Keratinocyte (primary cell): Measurements from ENCODE around the gene B3GNT9. TPM values are rescaled to one million over a fixed set of nuclear protein-coding genes. Genes with fewer than 3 reads are reported as not detected.
"Not testable (repeated sequence)": the region's sequence is repeated elsewhere in the genome, so short reads cannot be mapped to it uniquely, and the experiment has no call there.

Experiments
- DNase-seq: peaks from one replicate; pipeline ENCODE4 v3.0.0-alpha.2; 2011; ENCODE audit warnings: low read depth, missing footprints, low spot score
- FAIRE-seq: peaks from 2 replicates; lab custom pipeline; 2011; peaks lifted over from hg19 to GRCh38; lab: Jason Lieb, UNC
- H2AFZ ChIP-seq: 2 replicates; pipeline ENCODE4 v1.6.0; 2012; ENCODE audit warnings: low read length, control low read depth, inconsistent platforms; ENCODE audit not compliant: control insufficient read depth
- H3K27ac ChIP-seq: 2 replicates; pipeline ENCODE4 v1.5.1; 2011; ENCODE audit warnings: low read length; ENCODE audit not compliant: control insufficient read depth, insufficient read depth
- H3K27me3 ChIP-seq: 3 replicates; pipeline ENCODE4 v1.6.0; 2011; ENCODE audit warnings: low read length; ENCODE audit not compliant: control insufficient read depth, insufficient read depth; ENCODE audit errors: extremely low read depth
- H3K36me3 ChIP-seq, 2 experiments: 2 replicates in 1 of 2; 3 replicates in 1 of 2; pipeline ENCODE4 v1.5.1; 2011; ENCODE audit warnings: low read length in 2 of 2, mild to moderate bottlenecking in 1 of 2; ENCODE audit not compliant: control insufficient read depth in 2 of 2, insufficient read depth in 2 of 2; ENCODE audit errors: extremely low read depth in 1 of 2
- H3K4me1 ChIP-seq: 3 replicates; pipeline ENCODE4 v1.5.1; 2011; ENCODE audit warnings: low read length; ENCODE audit not compliant: control insufficient read depth, insufficient read depth; ENCODE audit errors: extremely low read depth
- H3K4me2 ChIP-seq: 3 replicates; pipeline ENCODE4 v1.6.0; 2011; ENCODE audit warnings: low read depth, low read length; ENCODE audit not compliant: control insufficient read depth, insufficient read depth; ENCODE audit errors: extremely low read depth
- H3K4me3 ChIP-seq, 3 experiments: fragments of 200-600 bp in 1 of 3; sonication (generic) in 1 of 3; 2 replicates in 2 of 3; 3 replicates in 1 of 3; pipeline ENCODE4 v1.5.1; 2011 to 2016; ENCODE audit warnings: low read length in 3 of 3, mild to moderate bottlenecking in 3 of 3, control low read depth in 2 of 3, inconsistent platforms in 1 of 3, low read depth in 1 of 3, mixed read lengths in 1 of 3, mixed run types in 1 of 3, moderate library complexity in 1 of 3; ENCODE audit not compliant: control insufficient read depth in 2 of 3, insufficient read depth in 2 of 3; ENCODE audit errors: extremely low read depth in 1 of 3
- H3K79me2 ChIP-seq: 2 replicates; pipeline ENCODE4 v1.6.0; 2012; ENCODE audit warnings: low read length; ENCODE audit not compliant: control insufficient read depth, insufficient read depth
- H3K9ac ChIP-seq: 3 replicates; pipeline ENCODE4 v1.6.0; 2011; ENCODE audit warnings: low read length; ENCODE audit not compliant: control insufficient read depth, insufficient read depth; ENCODE audit errors: extremely low read depth
- H3K9me1 ChIP-seq: 3 replicates; pipeline ENCODE4 v1.6.0; 2011; ENCODE audit warnings: low read length; ENCODE audit not compliant: control insufficient read depth, insufficient read depth; ENCODE audit errors: extremely low read depth
- H3K9me3 ChIP-seq: 2 replicates; pipeline ENCODE4 v1.5.1; 2012; ENCODE audit warnings: low read depth, low read length; ENCODE audit not compliant: control insufficient read depth
- H4K20me1 ChIP-seq: 3 replicates; pipeline ENCODE4 v1.6.0; 2011; ENCODE audit warnings: low read length; ENCODE audit not compliant: control insufficient read depth, insufficient read depth; ENCODE audit errors: extremely low read depth
- EZH2 ChIP-seq: IDR thresholded peaks from one replicate; pipeline ENCODE4 v1.6.1; 2012; ENCODE audit warnings: inconsistent platforms, mild to moderate bottlenecking, low read length, moderate library complexity
- dilution Hi-C: fragments of 300-500 bp; cut with MboI; formaldehyde crosslinking; loops from one replicate; pipeline ENCODE4 v1.7.0; 2020; ENCODE audit warnings: low sequenced_read_pairs; ENCODE audit not compliant: extremely low pct_ligation_motif_present
- polyA plus RNA-seq, 5 experiments: library from polyadenylated mRNA; depleted of rRNA in 3 of 5; stranded (reverse) in 3 of 5; stranded (forward) in 1 of 5; unstranded in 1 of 5; fragments of >200 nt; gene quantifications; 1 replicate in 1 of 5; 2 replicates in 3 of 5; 3 replicates in 1 of 5; pipeline versions ENCODE4 v1.2.1 to v1.2.3, GENCODE V29; 2011 to 2012; ENCODE audit warnings: missing spikeins in 2 of 5, low read depth in 1 of 5, low replicate concordance in 1 of 5
- TF ChIP-seq, protein P1 (sequence below), 3 experiments: IDR thresholded peaks in 1 of 3; conservative IDR thresholded peaks in 1 of 3; optimal IDR thresholded peaks in 1 of 3; 2 replicates in 2 of 3; 3 replicates in 1 of 3; pipeline versions ENCODE3 to v1.5.1; 2011; ENCODE audit warnings: low read length in 3 of 3, mild to moderate bottlenecking in 3 of 3, moderate library complexity in 2 of 3, control low read depth in 1 of 3, inconsistent platforms in 1 of 3; ENCODE audit not compliant: insufficient read depth in 2 of 3; ENCODE audit errors: extremely low read depth in 1 of 3

The B3GNT9 gene
- polyA plus RNA-seq, 1 donor (not counting 4 experiments of a cell fraction or from before 2014, with no cell fraction given): 2.6 TPM

DNA sequence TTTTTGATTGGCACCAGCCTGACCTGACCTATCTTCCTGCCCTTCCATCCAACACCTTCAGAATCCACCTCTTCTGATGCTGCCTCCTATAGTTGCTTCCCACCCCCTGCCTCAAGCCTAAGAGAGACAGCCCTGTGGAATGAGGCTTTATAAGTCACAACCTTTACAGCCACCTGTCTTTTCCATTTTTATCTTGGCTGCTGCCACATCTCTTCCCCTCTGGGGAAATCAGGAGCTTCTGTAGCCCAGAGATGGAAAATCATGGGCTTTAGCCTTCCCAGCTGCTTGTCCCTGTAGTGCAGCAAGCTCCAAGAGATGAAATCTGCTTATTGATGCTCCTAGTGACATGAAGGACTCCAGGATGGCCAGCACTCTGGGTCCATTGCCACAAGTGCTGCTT, 22.4 kb downstream of the B3GNT9 start:
- Histone ChIP-seq H3K27ac (no peak overlapping the region), H3K9me1 (no peaks in the 10 kb centered on the region), H3K79me2 (no peaks in the 10 kb centered on the region), H3K4me1 (no peaks in the 10 kb centered on the region), H3K9me3 (no peaks in the 10 kb centered on the region), H3K4me3 (no peak overlapping the region), H3K36me3 (peaks cover 23 to 36% of the 10 kb centered on the region in 2 experiments), H2AFZ (no peak overlapping the region), H4K20me1 (no peaks in the 10 kb centered on the region), H3K27me3 (no peaks in the 10 kb centered on the region), H3K4me2 (no peak overlapping the region), H3K9ac (no peak overlapping the region)
- no peak for DNase-seq
- TF ChIP-seq, protein P1, sequence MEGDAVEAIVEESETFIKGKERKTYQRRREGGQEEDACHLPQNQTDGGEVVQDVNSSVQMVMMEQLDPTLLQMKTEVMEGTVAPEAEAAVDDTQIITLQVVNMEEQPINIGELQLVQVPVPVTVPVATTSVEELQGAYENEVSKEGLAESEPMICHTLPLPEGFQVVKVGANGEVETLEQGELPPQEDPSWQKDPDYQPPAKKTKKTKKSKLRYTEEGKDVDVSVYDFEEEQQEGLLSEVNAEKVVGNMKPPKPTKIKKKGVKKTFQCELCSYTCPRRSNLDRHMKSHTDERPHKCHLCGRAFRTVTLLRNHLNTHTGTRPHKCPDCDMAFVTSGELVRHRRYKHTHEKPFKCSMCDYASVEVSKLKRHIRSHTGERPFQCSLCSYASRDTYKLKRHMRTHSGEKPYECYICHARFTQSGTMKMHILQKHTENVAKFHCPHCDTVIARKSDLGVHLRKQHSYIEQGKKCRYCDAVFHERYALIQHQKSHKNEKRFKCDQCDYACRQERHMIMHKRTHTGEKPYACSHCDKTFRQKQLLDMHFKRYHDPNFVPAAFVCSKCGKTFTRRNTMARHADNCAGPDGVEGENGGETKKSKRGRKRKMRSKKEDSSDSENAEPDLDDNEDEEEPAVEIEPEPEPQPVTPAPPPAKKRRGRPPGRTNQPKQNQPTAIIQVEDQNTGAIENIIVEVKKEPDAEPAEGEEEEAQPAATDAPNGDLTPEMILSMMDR (optimal IDR thresholded peaks at IDR 0.05 in 1 of 3, IDR thresholded peaks at IDR 0.05 in 1 of 3, conservative IDR thresholded peaks at IDR 0.05 in 1 of 3; ENCODE audit: extremely low read depth in 1 of 3, insufficient read depth in 2 of 3, low read length in 3 of 3): no peak
- no peak for TF ChIP-seq EZH2
- dilution Hi-C loops: no loop called here
- no peak for FAIRE-seq

DNA sequence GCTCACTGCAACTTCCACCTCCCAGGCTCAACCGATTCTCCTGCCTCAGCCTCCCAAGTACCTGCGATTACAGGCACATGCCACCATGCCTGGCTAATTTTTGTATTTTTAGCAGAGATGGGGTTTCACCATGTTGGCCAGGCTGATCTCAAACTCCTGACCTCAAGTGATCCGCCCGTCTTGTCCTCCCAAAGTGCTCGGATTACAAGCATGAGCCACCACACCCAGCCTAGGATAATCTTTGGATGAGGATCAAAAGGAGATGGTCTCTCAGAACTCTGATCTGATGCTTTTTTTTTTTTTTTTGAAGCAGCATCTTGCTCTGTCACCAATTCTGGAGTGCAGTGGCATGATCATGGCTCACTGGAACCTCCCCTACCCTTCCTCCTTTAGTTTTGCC, 28.0 kb downstream of the B3GNT9 start:
- dilution Hi-C loops, H3K4me3 ChIP-seq, H4K20me1 ChIP-seq, H3K27me3 ChIP-seq, H2AFZ ChIP-seq, DNase-seq, FAIRE-seq, H3K4me1 ChIP-seq, H3K27ac ChIP-seq, H3K9me1 ChIP-seq, H3K9ac ChIP-seq, H3K9me3 ChIP-seq, H3K4me2 ChIP-seq: not testable (repeated sequence)
- H3K36me3 ChIP-seq: peaks cover 17 to 21% of the 10 kb centered on the region in 2 experiments
- H3K79me2 ChIP-seq: peaks cover 10% of the 10 kb centered on the region

DNA sequence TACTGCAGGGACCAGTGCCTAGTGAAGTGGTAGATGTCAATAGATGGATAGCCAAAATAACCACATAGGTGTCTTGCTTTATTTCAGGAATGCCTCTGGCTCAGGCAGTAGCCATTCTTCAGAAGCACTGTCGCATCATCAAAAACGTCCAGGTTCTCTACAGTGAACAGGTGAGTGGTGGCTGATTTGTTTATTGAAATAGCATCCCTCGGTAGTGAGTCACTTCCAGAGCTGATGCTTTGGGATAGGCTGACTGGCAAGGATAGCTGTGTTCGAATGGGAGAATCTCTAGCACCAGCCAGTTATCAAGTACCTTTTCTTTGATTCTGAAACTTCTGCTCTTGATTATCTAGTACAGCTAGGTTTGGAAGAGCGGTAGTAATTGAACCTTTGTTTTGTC, 30.8 kb downstream of the B3GNT9 start:
- Histone ChIP-seq H3K9me1 (peaks cover 5% of the 10 kb centered on the region), H3K4me1 (peaks cover 6% of the 10 kb centered on the region), H3K9me3 (no peaks in the 10 kb centered on the region), H3K36me3 (peaks cover 15 to 27% of the 10 kb centered on the region in 2 experiments), H3K79me2 (peaks cover 32% of the 10 kb centered on the region), H2AFZ (no peak overlapping the region), H4K20me1 (no peaks in the 10 kb centered on the region), H3K4me2 (no peak overlapping the region), H3K9ac (no peak overlapping the region), H3K27me3 (no peaks in the 10 kb centered on the region), H3K4me3 (no peak overlapping the region), H3K27ac (no peak overlapping the region)
- dilution Hi-C loops: no loop called here
- TF ChIP-seq, protein P1 (optimal IDR thresholded peaks at IDR 0.05 in 1 of 3, IDR thresholded peaks at IDR 0.05 in 1 of 3, conservative IDR thresholded peaks at IDR 0.05 in 1 of 3; ENCODE audit: extremely low read depth in 1 of 3, insufficient read depth in 2 of 3, low read length in 3 of 3): no peak
- no peak for TF ChIP-seq EZH2
- no peak for DNase-seq
- FAIRE-seq: peak; percentile 36
